Brain pericyte (primary cell): ENCODE results near the gene HPCAL1.

Experiments
- DNase-seq: peaks from one replicate; pipeline ENCODE4 v3.0.0-alpha.2; 2012; ENCODE audit warnings: low read depth, low spot score

Gene HPCAL1

GRCh38 chr2:10406016-10406415, 103.3 kb downstream of the HPCAL1 start:
- no peak for DNase-seq

- no peak for DNase-seq
These were observed 103.9 kb downstream of the HPCAL1 start for GRCh38 chr2:10406491-10407188.

GRCh38 chr2:10407432-10407831, 104.7 kb downstream of the HPCAL1 start:
- no peak for DNase-seq

GRCh38 chr2:10407841-10408648, 105.3 kb downstream of the HPCAL1 start:
- no peak for DNase-seq

GRCh38 chr2:10408649-10409579, 106.2 kb downstream of the HPCAL1 start:
- DNase-seq, result no peak

- no peak for DNase-seq
These were observed 107.5 kb downstream of the HPCAL1 start for GRCh38 chr2:10410001-10410822.

- no peak for DNase-seq
These were observed 108.2 kb downstream of the HPCAL1 start for GRCh38 chr2:10410823-10411437.

- DNase-seq, result no peak
These were observed 108.9 kb downstream of the HPCAL1 start for GRCh38 chr2:10411557-10411956.

GRCh38 chr2:10412380-10412779, 109.7 kb downstream of the HPCAL1 start:
- DNase-seq, result no peak

- no peak for DNase-seq
These were observed 110.8 kb downstream of the HPCAL1 start for GRCh38 chr2:10413503-10413902.

GRCh38 chr2:10413991-10414451, 111.3 kb downstream of the HPCAL1 start:
- DNase-seq, result no peak

- DNase-seq, result no peak
These were observed 111.9 kb downstream of the HPCAL1 start for GRCh38 chr2:10414591-10414990.

- DNase-seq, result no peak
These were observed 112.3 kb downstream of the HPCAL1 start for GRCh38 chr2:10415048-10415447.

GRCh38 chr2:10415640-10416039, 112.9 kb downstream of the HPCAL1 start:
- no peak for DNase-seq

GRCh38 chr2:10417551-10418335, 115.0 kb downstream of the HPCAL1 start:
- no peak for DNase-seq

- DNase-seq, result no peak
These were observed 117.0 kb downstream of the HPCAL1 start for GRCh38 chr2:10419553-10420257.

- DNase-seq, result no peak
These were observed 119.5 kb downstream of the HPCAL1 start for GRCh38 chr2:10422251-10422650.

GRCh38 chr2:10422732-10423399, 120.2 kb downstream of the HPCAL1 start:
- DNase-seq, result no peak

GRCh38 chr2:10423400-10423774, 120.7 kb downstream of the HPCAL1 start:
- DNase-seq, result no peak
